NCI-H2171 (cell line): ENCODE data around the gene USP32.

ENCODE experiments used
- DNase-seq: peaks from one replicate; lab custom pipeline; 2025; lab: John Stamatoyannopoulos, UW

Gene USP32

DNA sequence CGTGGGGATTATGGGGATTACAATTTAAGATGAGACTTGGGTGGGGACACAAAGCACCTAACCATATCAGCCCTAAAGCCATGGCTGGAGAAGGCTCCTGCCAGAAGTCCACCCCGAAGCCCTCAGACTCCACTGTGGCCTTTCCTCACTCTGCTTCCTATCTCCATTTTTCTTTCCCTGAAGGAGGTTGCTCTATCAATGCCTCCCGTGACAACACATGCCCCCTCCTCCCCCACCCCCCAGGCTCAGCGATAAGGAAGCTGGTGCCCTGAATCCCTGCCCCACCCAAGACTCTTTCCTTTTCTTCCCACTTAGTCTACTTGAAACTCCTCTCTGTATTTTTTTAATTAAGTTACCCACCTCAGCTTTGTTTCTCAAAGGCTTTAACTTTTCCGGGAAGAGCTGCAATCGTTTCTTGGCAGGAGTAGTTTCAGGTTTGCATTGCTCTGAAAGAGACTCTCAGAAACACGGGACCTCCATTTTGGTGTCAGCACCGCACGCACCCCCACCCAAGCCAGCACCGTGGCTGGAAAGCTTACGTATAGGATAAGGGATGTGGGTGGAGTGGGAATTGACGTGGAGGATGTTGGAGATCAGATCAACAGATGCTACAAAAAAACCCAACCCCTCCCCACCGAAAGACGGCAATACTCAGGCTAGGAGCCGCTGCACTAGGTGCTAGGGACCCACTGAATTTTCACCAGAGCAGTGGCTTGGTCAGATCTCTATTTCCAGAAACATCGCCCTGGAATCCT, 257.4 kb downstream of the USP32 start:
- DNase-seq = peak; percentile 25

DNA sequence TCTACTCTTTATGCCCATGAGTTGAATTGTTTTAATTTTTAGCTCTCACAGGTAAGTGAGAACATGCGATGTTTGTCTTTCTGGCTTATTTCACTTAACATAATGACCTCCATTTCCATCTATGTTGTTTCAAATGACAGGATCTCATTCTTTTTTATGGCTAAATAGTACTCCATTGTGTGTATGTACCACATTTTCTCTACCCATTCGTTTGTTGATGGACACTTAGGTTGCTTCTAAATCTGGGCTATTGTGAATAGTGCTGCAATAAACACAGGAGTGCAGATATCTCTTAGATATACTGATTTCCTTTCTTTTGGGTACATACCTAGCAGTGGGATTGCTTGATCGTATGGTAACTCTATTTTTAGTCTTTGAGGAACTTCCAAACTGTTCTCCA, 261.5 kb downstream of the USP32 start:
- no peak for DNase-seq

DNA sequence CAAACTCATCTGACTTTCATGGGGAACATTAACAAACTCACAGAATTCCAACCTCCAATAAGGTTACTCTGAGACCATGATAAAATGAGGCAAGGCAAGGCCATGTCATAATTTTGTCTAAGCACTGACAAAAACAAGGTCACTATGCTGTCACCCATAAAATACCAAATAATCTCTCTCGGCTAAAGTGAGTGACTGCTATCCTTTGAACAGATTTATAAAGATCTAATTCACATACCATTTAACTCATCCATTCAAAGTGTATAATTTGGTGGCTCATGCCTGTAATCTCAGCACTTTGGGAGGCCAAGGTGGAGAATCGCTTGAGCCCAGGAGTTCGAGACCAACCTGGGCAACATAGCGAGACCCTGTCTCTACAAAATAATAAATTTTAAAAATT, 262.8 kb downstream of the USP32 start:
- no peak for DNase-seq
